HEK293 (cell line): ENCODE results near the gene LMO7.
A peak's percentile ranks its signal among the peaks of the same experiment; 100 is the strongest.

ENCODE experiments used
- AEBP2 ChIP-seq: fragments of 450-650 bp; formaldehyde crosslinking; IDR thresholded peaks from 2 replicates; pipeline ENCODE4 v1.5.1; 2016; ENCODE audit warnings: missing biosample characterization, missing genetic modification characterization, borderline replicate concordance
- GLIS1 ChIP-seq: fragments of 450-650 bp; formaldehyde crosslinking; IDR thresholded peaks from 2 replicates; pipeline ENCODE4 v1.5.1; 2016; ENCODE audit warnings: missing biosample characterization, missing genetic modification characterization
- KLF9 ChIP-seq: fragments of 450-650 bp; formaldehyde crosslinking; IDR thresholded peaks from 2 replicates; pipeline ENCODE4 v1.5.1; 2016; ENCODE audit warnings: missing biosample characterization, missing genetic modification characterization, low read depth
- OSR2 ChIP-seq: fragments of 450-650 bp; formaldehyde crosslinking; IDR thresholded peaks from 2 replicates; pipeline ENCODE4 v1.5.1; 2016; ENCODE audit warnings: missing biosample characterization, missing genetic modification characterization
- PATZ1 ChIP-seq: fragments of 450-650 bp; formaldehyde crosslinking; IDR thresholded peaks from 2 replicates; pipeline ENCODE4 v1.5.1; 2016; ENCODE audit warnings: missing biosample characterization, missing genetic modification characterization
- PRDM4 ChIP-seq: fragments of 450-650 bp; formaldehyde crosslinking; IDR thresholded peaks from 2 replicates; pipeline ENCODE4 v1.5.1; 2017; ENCODE audit warnings: missing biosample characterization, missing genetic modification characterization
- SCRT1 ChIP-seq: fragments of 450-650 bp; formaldehyde crosslinking; IDR thresholded peaks from 2 replicates; pipeline ENCODE4 v1.5.1; 2016; ENCODE audit warnings: missing biosample characterization, missing genetic modification characterization, borderline replicate concordance
- SCRT2 ChIP-seq: fragments of 450-650 bp; formaldehyde crosslinking; IDR thresholded peaks from 2 replicates; pipeline ENCODE4 v1.5.1; 2016; ENCODE audit warnings: missing biosample characterization, missing genetic modification characterization
- SP7 ChIP-seq: fragments of 450-650 bp; formaldehyde crosslinking; IDR thresholded peaks from 2 replicates; pipeline ENCODE4 v1.5.1; 2016; ENCODE audit warnings: missing biosample characterization, missing genetic modification characterization
- TCF7L2 ChIP-seq: IDR thresholded peaks from 2 replicates; pipeline ENCODE4 v1.6.1; 2011; ENCODE audit warnings: low read depth, mild to moderate bottlenecking, inconsistent platforms, low read length, moderate library complexity, borderline replicate concordance
- ZBTB6 ChIP-seq: fragments of 450-650 bp; formaldehyde crosslinking; IDR thresholded peaks from 2 replicates; pipeline ENCODE4 v1.5.1; 2017; ENCODE audit warnings: missing biosample characterization, missing genetic modification characterization
- ZFP37 ChIP-seq: fragments of 450-650 bp; formaldehyde crosslinking; IDR thresholded peaks from 2 replicates; pipeline ENCODE4 v1.5.1; 2016; ENCODE audit warnings: missing biosample characterization, missing genetic modification characterization
- ZNF148 ChIP-seq: fragments of 450-650 bp; formaldehyde crosslinking; IDR thresholded peaks from 2 replicates; pipeline ENCODE4 v1.5.0; 2017; ENCODE audit warnings: missing biosample characterization, missing genetic modification characterization, borderline replicate concordance
- ZNF292 ChIP-seq: fragments of 450-650 bp; formaldehyde crosslinking; IDR thresholded peaks from 2 replicates; pipeline ENCODE4 v1.5.1; 2016; ENCODE audit warnings: low read depth, missing biosample characterization, missing genetic modification characterization, borderline replicate concordance
- ZNF398 ChIP-seq: fragments of 450-650 bp; formaldehyde crosslinking; IDR thresholded peaks from 2 replicates; pipeline ENCODE4 v1.5.1; 2017; ENCODE audit warnings: missing biosample characterization, missing genetic modification characterization
- ZNF501 ChIP-seq: fragments of 450-650 bp; formaldehyde crosslinking; IDR thresholded peaks from 2 replicates; pipeline ENCODE4 v1.5.1; 2016; ENCODE audit warnings: missing biosample characterization, missing genetic modification characterization
- ZNF521 ChIP-seq: fragments of 450-650 bp; formaldehyde crosslinking; IDR thresholded peaks from 2 replicates; pipeline ENCODE4 v1.5.1; 2017; ENCODE audit warnings: missing biosample characterization, mild to moderate bottlenecking, missing genetic modification characterization
- ZNF626 ChIP-seq: fragments of 450-650 bp; sonication (Bioruptor Pico); formaldehyde crosslinking; IDR thresholded peaks from 2 replicates; pipeline ENCODE4 v1.5.1; 2018; ENCODE audit warnings: missing biosample characterization, missing genetic modification characterization, inconsistent platforms
- ZNF692 ChIP-seq: fragments of 450-650 bp; formaldehyde crosslinking; IDR thresholded peaks from 2 replicates; pipeline ENCODE4 v1.5.1; 2016; ENCODE audit warnings: missing biosample characterization, missing genetic modification characterization
- ZNF704 ChIP-seq: fragments of 450-650 bp; formaldehyde crosslinking; IDR thresholded peaks from 2 replicates; pipeline ENCODE4 v1.5.1; 2016; ENCODE audit warnings: missing biosample characterization, missing genetic modification characterization
- ZNF792 ChIP-seq: fragments of 450-650 bp; formaldehyde crosslinking; IDR thresholded peaks from 2 replicates; pipeline ENCODE4 v1.5.1; 2016; ENCODE audit warnings: missing biosample characterization, missing genetic modification characterization
- ZSCAN30 ChIP-seq: fragments of 450-650 bp; IDR thresholded peaks from 2 replicates; pipeline ENCODE4 v1.5.1; 2018; ENCODE audit warnings: missing biosample characterization, mild to moderate bottlenecking, missing genetic modification characterization, moderate library complexity

Gene LMO7

GRCh38 chr13:75636436-75637180, 478 bp downstream of the LMO7 start (continued):
- TF ChIP-seq PATZ1, result peak; percentile 70
- TF ChIP-seq ZSCAN30 (tag by site-specific recombination), result 0 out of 2 replicates have a peak, but pooled peaks have one; percentile 16
- TF ChIP-seq ZNF501 (tag by site-specific recombination), result peak; percentile 85
- peak; percentile 54; the same call in 1 of the 2 replicates for TF ChIP-seq SCRT2 (tag by site-specific recombination)
- TF ChIP-seq ZNF398 (tag by site-specific recombination), result peak; percentile 40; the same call in 1 of the 2 replicates
- peak; percentile 13; the same call in 1 of the 2 replicates for TF ChIP-seq TCF7L2
- no peak for TF ChIP-seq ZNF521 (tag by site-specific recombination)
- TF ChIP-seq ZNF626 (tag by site-specific recombination), result no peak
- TF ChIP-seq GLIS1 (tag by site-specific recombination), result peak; percentile 12; the same call in 1 of the 2 replicates
- peak; percentile 75 for TF ChIP-seq ZBTB6 (tag by site-specific recombination)
- TF ChIP-seq OSR2 (tag by site-specific recombination), result no peak
- TF ChIP-seq SCRT1 (tag by site-specific recombination), result no peak
- peak; percentile 83 for TF ChIP-seq ZNF692
- TF ChIP-seq ZNF148 (tag by site-specific recombination), result no peak
- TF ChIP-seq ZNF792 (tag by site-specific recombination), result no peak
- no peak for TF ChIP-seq ZNF704 (tag by site-specific recombination)
- no peak for TF ChIP-seq AEBP2 (tag by site-specific recombination)
- peak; percentile 41; the same call in 1 of the 2 replicates for TF ChIP-seq SP7 (tag by site-specific recombination)
- peak; percentile 36; the same call in 1 of the 2 replicates for TF ChIP-seq KLF9 (tag by site-specific recombination)
- TF ChIP-seq PRDM4 (tag by site-specific recombination), result no peak
- TF ChIP-seq ZNF292, result no peak
- 0 out of 2 replicates have a peak, but pooled peaks have one; percentile 59 for TF ChIP-seq ZFP37 (tag by site-specific recombination)
